A673 (cell line): ENCODE results near the gene F3.

Experiments
- CTCF ChIP-seq: fragments of 300-800, 200-600 bp; sonication (generic); conservative IDR thresholded peaks from 2 replicates; pipeline ENCODE4 v1.5.1; 2017; ENCODE audit warnings: low read depth, mild to moderate bottlenecking, antibody characterized with exemption, low read length, moderate library complexity, mixed read lengths
- EZH2 ChIP-seq: fragments of 200-600 bp; sonication (generic); IDR thresholded peaks from 2 replicates; pipeline ENCODE4 v1.6.1; 2017; ENCODE audit warnings: borderline replicate concordance, low read depth, mild to moderate bottlenecking, mixed read lengths, antibody characterized with exemption, low read length; ENCODE audit not compliant: poor library complexity, severe bottlenecking

- TF ChIP-seq CTCF, result no peak
- TF ChIP-seq EZH2, result no peak
Measured at GRCh38 chr1:94504601-94505000, 37.0 kb downstream of the F3 start.
